ENCODE data around the gene ASB10.

DNA sequence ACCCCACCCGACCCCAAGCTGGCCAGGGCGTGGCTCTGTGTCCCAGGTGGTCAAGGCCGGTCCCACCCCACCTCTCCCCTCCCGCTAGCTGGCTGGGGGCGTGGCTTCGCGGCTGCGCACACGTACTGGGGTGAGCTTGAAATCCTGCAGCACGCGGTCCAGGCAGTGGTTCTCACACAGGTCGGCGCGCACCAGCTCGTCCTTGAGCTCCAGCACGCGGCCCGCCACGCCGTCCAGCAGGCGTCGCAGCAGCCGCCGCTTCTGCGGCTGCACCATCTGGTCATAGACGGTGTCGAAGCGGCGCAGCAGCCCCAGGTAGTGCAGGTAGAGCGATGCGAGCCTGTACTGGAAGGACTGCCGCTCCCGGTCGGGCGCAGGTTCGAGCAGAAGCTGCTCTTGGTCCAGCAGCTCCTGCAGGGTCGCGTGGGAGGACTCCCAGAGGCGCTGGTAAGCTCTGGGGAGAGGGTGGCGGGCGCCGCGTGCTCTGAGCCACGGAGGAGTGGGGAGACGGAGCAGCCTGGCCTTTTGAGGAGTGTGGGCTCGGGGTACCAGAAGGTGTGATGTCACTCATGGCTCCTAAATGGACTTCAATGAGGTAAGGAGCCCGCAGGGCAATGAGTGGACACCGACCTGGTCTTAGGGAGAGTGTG lies 17.5 kb upstream of the ASB10 start:
- TF ChIP-seq, protein P1, sequence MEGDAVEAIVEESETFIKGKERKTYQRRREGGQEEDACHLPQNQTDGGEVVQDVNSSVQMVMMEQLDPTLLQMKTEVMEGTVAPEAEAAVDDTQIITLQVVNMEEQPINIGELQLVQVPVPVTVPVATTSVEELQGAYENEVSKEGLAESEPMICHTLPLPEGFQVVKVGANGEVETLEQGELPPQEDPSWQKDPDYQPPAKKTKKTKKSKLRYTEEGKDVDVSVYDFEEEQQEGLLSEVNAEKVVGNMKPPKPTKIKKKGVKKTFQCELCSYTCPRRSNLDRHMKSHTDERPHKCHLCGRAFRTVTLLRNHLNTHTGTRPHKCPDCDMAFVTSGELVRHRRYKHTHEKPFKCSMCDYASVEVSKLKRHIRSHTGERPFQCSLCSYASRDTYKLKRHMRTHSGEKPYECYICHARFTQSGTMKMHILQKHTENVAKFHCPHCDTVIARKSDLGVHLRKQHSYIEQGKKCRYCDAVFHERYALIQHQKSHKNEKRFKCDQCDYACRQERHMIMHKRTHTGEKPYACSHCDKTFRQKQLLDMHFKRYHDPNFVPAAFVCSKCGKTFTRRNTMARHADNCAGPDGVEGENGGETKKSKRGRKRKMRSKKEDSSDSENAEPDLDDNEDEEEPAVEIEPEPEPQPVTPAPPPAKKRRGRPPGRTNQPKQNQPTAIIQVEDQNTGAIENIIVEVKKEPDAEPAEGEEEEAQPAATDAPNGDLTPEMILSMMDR (IDR thresholded peaks at IDR 0.05; ENCODE audit: insufficient read depth, low read length, poor library complexity, severe bottlenecking), result no peak
- TF ChIP-seq EZH2phosphoT487 (conservative IDR thresholded peaks at IDR 0.05; ENCODE audit: low read length), result no peak

All from SU-DHL-6 (cell line).